ENCODE measurements around the gene OR6S1.

- TF ChIP-seq POLR2A (IDR thresholded peaks at IDR 0.05): no peak
- no peak for TF ChIP-seq CTCF (IDR thresholded peaks at IDR 0.05)
Observed at GRCh38 chr14:20676072-20676471, 34.6 kb upstream of the OR6S1 start.
